Natural killer cell (primary cell): ENCODE results near the gene RNU1-2. TPM values are rescaled to one million over a fixed set of nuclear protein-coding genes. Genes with fewer than 3 reads are reported as not detected.
"Not testable (repeated sequence)": the region's sequence is repeated elsewhere in the genome, so short reads cannot be mapped to it uniquely, and the experiment has no call there.

Experiments
- ATAC-seq, 3 donors: fragments of 150-1000 bp in 2 of 3; fragments of 200-7000 bp in 1 of 3; cut with Tn5 transposase; 1 replicate in 1 of 3; 2 replicates in 2 of 3; pipeline ENCODE4 v1.10.0; 2021; ENCODE audit warnings: mild to moderate bottlenecking in 2 of 3, moderate library complexity in 2 of 3
- DNase-seq, 2 donors: peaks; one replicate each; pipeline versions ENCODE4 v3.0.0 to v3.0.0-alpha.2; 2013 to 2021; ENCODE audit warnings: mixed read lengths in 1 of 2
- H3K27ac ChIP-seq: one replicate; pipeline ENCODE4 v1.5.1; 2013; ENCODE audit warnings: mild to moderate bottlenecking, low read length
- H3K27me3 ChIP-seq: one replicate; pipeline ENCODE4 v1.6.1; 2013; ENCODE audit warnings: low read length; ENCODE audit not compliant: control insufficient read depth, insufficient read depth
- H3K36me3 ChIP-seq: one replicate; pipeline ENCODE4 v1.6.1; 2013; ENCODE audit warnings: low read length; ENCODE audit not compliant: control insufficient read depth, insufficient read depth
- H3K4me1 ChIP-seq: one replicate; pipeline ENCODE4 v1.6.1; 2013; ENCODE audit warnings: low read length; ENCODE audit not compliant: control insufficient read depth, insufficient read depth
- H3K4me3 ChIP-seq: one replicate; pipeline ENCODE4 v1.5.1; 2013; ENCODE audit warnings: low read length
- H3K9me3 ChIP-seq: one replicate; pipeline ENCODE4 v1.6.1; 2013; ENCODE audit warnings: low read length; ENCODE audit not compliant: control insufficient read depth, insufficient read depth
- H3K27ac Mint-ChIP-seq, 2 donors: one replicate each; pipeline ENCODE4 v1.8.0; 2022; ENCODE audit warnings: mild to moderate bottlenecking in 2 of 2, mixed read lengths in 2 of 2, moderate library complexity in 1 of 2
- H3K27me3 Mint-ChIP-seq, 2 donors: one replicate each; pipeline ENCODE4 v1.8.0; 2022; ENCODE audit warnings: low read depth in 2 of 2, mixed read lengths in 2 of 2
- H3K36me3 Mint-ChIP-seq: one replicate; pipeline ENCODE4 v1.8.0; 2022; ENCODE audit warnings: mixed read lengths
- H3K4me1 Mint-ChIP-seq, 2 donors: one replicate each; pipeline ENCODE4 v1.8.0; 2022; ENCODE audit warnings: mixed read lengths in 2 of 2
- H3K4me3 Mint-ChIP-seq: one replicate; pipeline ENCODE4 v1.8.0; 2022; ENCODE audit warnings: mild to moderate bottlenecking, moderate library complexity, mixed read lengths
- H3K9me3 Mint-ChIP-seq, 2 donors: one replicate each; pipeline ENCODE4 v1.8.0; 2022; ENCODE audit warnings: mixed read lengths in 2 of 2
- WGBS: methylation state at CpG from one replicate; pipeline ENCODE4 v1.1.7; 2013; ENCODE audit warnings: missing lambda C conversion rate; ENCODE audit not compliant: insufficient coverage; 5-methylcytosine and 5-hydroxymethylcytosine counted together
- intact Hi-C: fragments of 100-400 bp; cut with micrococcal nuclease; formaldehyde crosslinking; loops from one replicate; pipeline ENCODE4 v1.14.2; 2022
- total RNA-seq, 4 donors: library from RNA; stranded (reverse); fragments of 120-200 nt in 1 of 4; gene quantifications; one replicate each; pipeline versions ENCODE4 v1.2.3 to v1.2.4, GENCODE V29; 2013 to 2022

RNU1-2 gene
- total RNA-seq = 1,000 to 10,000 TPM; 2,937 to 3,261 (median 3,038) TPM
- 1,260 TPM for total RNA-seq (2013)

GRCh38 chr1:16895598-16896315 lies at the start of gene RNU1-2:
Gene RNU1-2, plus strand, starts transcription at chr1:16895980.
- H3K4me3 ChIP-seq = peak within 1 kb of the TSS; percentile 43
- not testable (repeated sequence) for H3K9me3 Mint-ChIP-seq, H3K4me1 ChIP-seq, H3K27me3 Mint-ChIP-seq, H3K9me3 ChIP-seq, H3K27me3 ChIP-seq, H3K36me3 ChIP-seq, H3K36me3 Mint-ChIP-seq
- ATAC-seq (peak; percentile 98 to 100 (median 99)), DNase-seq (peak; percentile 85 to 92)
- Mint-ChIP-seq H3K4me3 (peak within 1 kb of the TSS; percentile 84), H3K27ac (peak within 1 kb of the TSS; percentile 99), H3K4me1 (peaks cover 29 to 35% of the 10 kb centered on the region in 2 donors)
- WGBS = under 1% methylated on average over 25 of the region's 39 CpGs
- peak within 1 kb of the TSS; percentile 92 for H3K27ac ChIP-seq
- intact Hi-C loops = loop anchor here (1.0 to 10.0 kb wide), 3 partner anchors 9 to 528 kb away; partner anchors contain the start of gene SZRD1

- H3K27me3 ChIP-seq, H3K4me3 ChIP-seq, H3K9me3 Mint-ChIP-seq, H3K36me3 ChIP-seq, H3K36me3 Mint-ChIP-seq, H3K9me3 ChIP-seq, H3K4me1 Mint-ChIP-seq, H3K27me3 Mint-ChIP-seq, H3K4me3 Mint-ChIP-seq, ATAC-seq, H3K4me1 ChIP-seq, intact Hi-C loops, H3K27ac Mint-ChIP-seq, DNase-seq, H3K27ac ChIP-seq: not testable (repeated sequence)
- no CpG with 5 or more reads among the region's 2 CpGs for WGBS
Observed at GRCh38 chr1:16856201-16856600, 39.6 kb upstream of the RNU1-2 start.

GRCh38 chr1:16859167-16860041 lies 36.4 kb upstream of the RNU1-2 start:
- WGBS = 94% methylated on average over 2 of the region's 46 CpGs
- H3K4me3 ChIP-seq, H3K9me3 ChIP-seq, H3K4me3 Mint-ChIP-seq, H3K27ac Mint-ChIP-seq, H3K9me3 Mint-ChIP-seq, H3K36me3 ChIP-seq, DNase-seq, intact Hi-C loops, H3K36me3 Mint-ChIP-seq, H3K4me1 ChIP-seq, H3K27me3 Mint-ChIP-seq, H3K4me1 Mint-ChIP-seq, H3K27me3 ChIP-seq, H3K27ac ChIP-seq: not testable (repeated sequence)
- ATAC-seq = peak in 1 of 3 donors; percentile 17

GRCh38 chr1:16860048-16860447 lies 35.7 kb upstream of the RNU1-2 start:
- H3K4me3 Mint-ChIP-seq, intact Hi-C loops: not testable (repeated sequence)
- 86% methylated on average over 6 of the region's 9 CpGs for WGBS

GRCh38 chr1:16861832-16862245 lies 33.9 kb upstream of the RNU1-2 start:
- H3K27me3 ChIP-seq, intact Hi-C loops, H3K4me3 Mint-ChIP-seq, H3K4me1 Mint-ChIP-seq, H3K9me3 ChIP-seq, H3K36me3 ChIP-seq, H3K4me3 ChIP-seq, H3K27ac ChIP-seq, ATAC-seq, H3K27ac Mint-ChIP-seq, H3K4me1 ChIP-seq, H3K36me3 Mint-ChIP-seq, H3K27me3 Mint-ChIP-seq, H3K9me3 Mint-ChIP-seq: not testable (repeated sequence)
- peak in 1 of 2 donors; percentile 19 for DNase-seq
- 68% methylated on average over 9 of the region's 16 CpGs for WGBS

More at GRCh38 chr1:16860048-16860447, 35.7 kb upstream of the RNU1-2 start:
- ATAC-seq, H3K4me3 ChIP-seq, H3K4me1 ChIP-seq, H3K27me3 ChIP-seq, H3K27ac ChIP-seq, H3K9me3 ChIP-seq, H3K27ac Mint-ChIP-seq, H3K27me3 Mint-ChIP-seq, DNase-seq, H3K4me1 Mint-ChIP-seq, H3K9me3 Mint-ChIP-seq, H3K36me3 Mint-ChIP-seq, H3K36me3 ChIP-seq: not testable (repeated sequence)

GRCh38 chr1:16862415-16862814 lies 33.4 kb upstream of the RNU1-2 start:
- H3K36me3 ChIP-seq, H3K4me3 Mint-ChIP-seq, H3K27ac ChIP-seq, DNase-seq, H3K9me3 Mint-ChIP-seq, H3K4me1 ChIP-seq, intact Hi-C loops, H3K9me3 ChIP-seq, H3K27me3 Mint-ChIP-seq, H3K4me3 ChIP-seq, H3K27me3 ChIP-seq, H3K36me3 Mint-ChIP-seq, H3K4me1 Mint-ChIP-seq, ATAC-seq, H3K27ac Mint-ChIP-seq: not testable (repeated sequence)
- 97% methylated on average over 23 of the region's 25 CpGs for WGBS

GRCh38 chr1:16863024-16863423 lies 32.8 kb upstream of the RNU1-2 start:
- H3K4me3 Mint-ChIP-seq, H3K9me3 Mint-ChIP-seq, H3K27me3 ChIP-seq, H3K36me3 ChIP-seq, H3K4me1 ChIP-seq, H3K27ac Mint-ChIP-seq, H3K4me3 ChIP-seq, H3K27me3 Mint-ChIP-seq, H3K27ac ChIP-seq, H3K9me3 ChIP-seq, H3K4me1 Mint-ChIP-seq, DNase-seq, H3K36me3 Mint-ChIP-seq, intact Hi-C loops: not testable (repeated sequence)
- peak in 2 of 3 donors; percentile 39 to 45 for ATAC-seq
- 53% methylated on average over 5 of the region's 11 CpGs for WGBS
